ENCODE results near the gene CSNK2B.

The CSNK2B gene

DNA sequence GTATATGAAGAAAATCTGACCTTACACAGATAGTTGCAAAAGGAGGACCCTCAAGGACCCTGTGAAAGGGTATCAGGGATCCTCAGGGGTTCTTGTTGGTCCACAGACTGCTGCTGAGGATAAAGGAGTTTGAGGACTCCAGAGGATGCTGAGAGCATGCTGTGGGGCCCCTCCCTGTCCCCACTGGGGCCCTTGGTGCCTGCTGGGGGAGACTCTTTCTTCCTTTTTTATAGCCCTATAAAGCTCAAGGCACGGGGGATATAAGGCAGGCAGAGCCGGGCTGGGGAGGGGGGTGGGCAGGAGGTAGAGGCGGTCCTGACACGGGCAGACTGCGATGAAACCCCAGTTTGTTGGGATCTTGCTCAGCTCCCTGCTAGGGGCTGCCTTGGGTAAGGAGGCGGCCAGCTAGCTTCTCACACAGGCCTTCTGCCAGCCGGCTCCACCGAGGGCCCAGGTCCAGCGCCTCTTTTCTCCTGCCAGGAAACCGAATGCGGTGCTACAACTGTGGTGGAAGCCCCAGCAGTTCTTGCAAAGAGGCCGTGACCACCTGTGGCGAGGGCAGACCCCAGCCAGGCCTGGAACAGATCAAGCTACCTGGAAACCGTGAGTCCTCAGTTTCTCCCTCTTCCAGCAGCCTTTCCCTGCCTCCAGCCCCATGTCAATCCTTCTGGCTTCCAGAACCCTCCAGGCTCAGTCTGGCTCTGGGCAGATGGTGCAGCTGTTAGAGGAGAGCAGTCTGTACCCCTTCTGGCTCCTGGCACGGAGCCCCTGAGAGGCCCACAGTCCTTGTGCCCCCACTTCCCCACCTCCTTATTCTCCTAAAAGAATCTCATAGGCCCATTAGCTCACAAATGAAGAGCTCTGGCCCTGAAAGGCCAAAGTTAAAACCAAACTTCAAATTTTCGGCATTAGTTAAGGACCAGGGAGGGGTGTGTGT lies 49.4 kb downstream of the CSNK2B start, which contains the start of gene LY6G6D:
Gene LY6G6D, plus strand, starts transcription at position 327 of the 937 bp plus-strand sequence. Its CDS starts 8 bp downstream, at position 335.
- no peak for DNase-seq

DNA sequence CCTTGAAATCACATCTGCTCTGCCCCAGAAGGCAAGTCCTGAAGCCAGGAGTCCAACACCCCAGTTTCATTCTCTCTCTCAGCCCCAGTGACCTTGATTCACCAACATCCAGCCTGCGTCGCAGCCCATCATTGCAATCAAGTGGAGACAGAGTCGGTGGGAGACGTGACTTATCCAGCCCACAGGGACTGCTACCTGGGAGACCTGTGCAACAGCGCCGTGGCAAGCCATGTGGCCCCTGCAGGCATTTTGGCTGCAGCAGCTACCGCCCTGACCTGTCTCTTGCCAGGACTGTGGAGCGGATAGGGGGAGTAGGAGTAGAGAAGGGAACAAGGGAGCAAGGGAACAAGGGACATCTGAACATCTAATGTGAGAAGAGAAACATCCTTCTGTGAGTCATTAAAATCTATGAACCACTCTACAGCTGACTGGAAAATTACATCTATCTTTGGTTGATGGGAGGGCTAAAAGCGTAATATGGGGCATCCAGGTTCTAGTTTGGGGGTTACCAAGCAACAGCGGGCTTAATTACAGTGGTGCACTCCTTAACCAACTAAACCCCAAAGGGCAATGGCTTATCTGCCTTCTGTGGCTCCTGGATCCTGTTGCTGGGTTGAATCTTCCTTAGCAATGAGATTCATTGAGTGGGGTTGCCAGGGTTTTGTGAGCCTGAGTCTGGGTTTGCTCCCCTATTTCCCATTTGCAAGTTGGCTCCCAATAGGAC lies 51.8 kb downstream of the CSNK2B start:
- DNase-seq = no peak

DNA sequence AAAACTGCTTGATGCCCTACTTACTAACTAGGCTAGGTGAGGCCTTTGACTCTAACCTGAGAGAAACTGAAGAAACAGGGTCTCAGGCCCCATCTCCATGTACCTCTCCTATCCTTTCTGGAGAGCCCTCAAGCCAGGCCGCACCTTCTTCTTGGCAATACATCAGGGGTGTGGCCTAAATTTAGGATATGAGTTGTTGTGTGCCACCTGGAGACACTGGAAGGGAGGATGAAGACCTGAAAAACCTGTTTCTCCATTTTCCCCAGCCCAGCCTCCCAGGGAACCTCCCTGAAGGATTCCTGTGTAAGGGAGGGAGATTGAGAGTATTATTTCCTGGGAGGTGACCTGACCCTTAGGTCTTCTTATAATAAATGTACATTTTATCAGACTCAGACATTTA lies 52.4 kb downstream of the CSNK2B start:
- DNase-seq = no peak

DNA sequence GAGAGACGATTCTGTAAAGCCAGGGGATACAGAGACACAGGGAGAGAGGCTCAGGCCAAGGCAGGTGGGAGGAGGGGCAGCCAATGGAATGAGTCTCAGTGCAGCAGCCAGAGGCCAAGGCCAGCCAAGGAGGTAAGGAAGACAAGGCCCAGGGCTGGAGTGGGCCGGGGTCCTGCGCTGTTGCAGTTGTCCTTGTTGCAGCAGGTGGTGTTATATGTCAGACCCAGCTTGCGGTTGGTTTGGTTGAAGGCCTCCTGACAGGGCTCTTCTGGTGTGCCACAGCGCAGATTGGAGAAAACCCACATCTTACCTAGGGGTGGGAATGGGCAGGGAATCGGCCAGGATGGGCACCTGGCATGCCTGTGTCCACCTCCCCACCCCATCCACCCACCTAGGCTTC lies 53.1 kb downstream of the CSNK2B start:
- DNase-seq = no peak
